HEK293 (cell line): ENCODE results near the gene CLEC19A.
A peak's percentile ranks its signal among the peaks of the same experiment; 100 is the strongest.
"Not testable (repeated sequence)": the region's sequence is repeated elsewhere in the genome, so short reads cannot be mapped to it uniquely, and the experiment has no call there.

Experiments used
- CTCF ChIA-PET: fragments of 350-600 bp; formaldehyde crosslinking; extraction: SDS; loops from one replicate; lab custom pipeline; 2021; ENCODE audit warnings: antibody characterized with exemption; lab: Yijun Ruan, JAX
- POLR2A ChIA-PET: fragments of 300-600 bp; formaldehyde crosslinking; extraction: SDS; loops from one replicate; lab custom pipeline; 2020; ENCODE audit warnings: antibody characterized with exemption, inconsistent platforms; lab: Yijun Ruan, JAX
- H3K27ac ChIP-seq: fragments of 200-500 bp; sonication (Bioruptor generic); 2 replicates; pipeline ENCODE4 v1.5.1; 2014; ENCODE audit warnings: low read depth, low read length, control low read depth, inconsistent platforms; ENCODE audit errors: extremely low read depth
- H3K36me3 ChIP-seq, 2 experiments: fragments of 200-500 bp in 1 of 2; sonication (Bioruptor generic) in 1 of 2; 1 replicate in 1 of 2; 2 replicates in 1 of 2; pipeline ENCODE4 v1.5.1; 2014 to 2017; ENCODE audit warnings: inconsistent platforms in 2 of 2, low read length in 2 of 2; ENCODE audit not compliant: control insufficient read depth in 2 of 2, insufficient read depth in 1 of 2
- H3K4me1 ChIP-seq: fragments of 200-500 bp; sonication (Bioruptor generic); 2 replicates; pipeline ENCODE4 v1.5.1; 2014; ENCODE audit warnings: mild to moderate bottlenecking, low read length, inconsistent platforms; ENCODE audit not compliant: control insufficient read depth, insufficient read depth
- H3K4me3 ChIP-seq: 2 replicates; pipeline ENCODE4 v1.5.1; 2011; ENCODE audit warnings: low read depth, mild to moderate bottlenecking, control low read depth, low read length, moderate library complexity
- H3K9me3 ChIP-seq: fragments of 200-500 bp; sonication (Bioruptor generic); 2 replicates; pipeline ENCODE4 v1.5.1; 2014; ENCODE audit warnings: low read depth, low read length, inconsistent platforms; ENCODE audit not compliant: control insufficient read depth, insufficient read depth
- EGR2 ChIP-seq: fragments of 450-650 bp; formaldehyde crosslinking; IDR thresholded peaks from 2 replicates; pipeline ENCODE4 v1.5.1; 2016; ENCODE audit warnings: low read depth, missing biosample characterization, missing genetic modification characterization
- KLF9 ChIP-seq: fragments of 450-650 bp; formaldehyde crosslinking; IDR thresholded peaks from 2 replicates; pipeline ENCODE4 v1.5.1; 2016; ENCODE audit warnings: missing biosample characterization, missing genetic modification characterization, low read depth
- SALL2 ChIP-seq: fragments of 450-650 bp; formaldehyde crosslinking; IDR thresholded peaks from 2 replicates; pipeline ENCODE4 v1.5.0; 2017; ENCODE audit warnings: missing biosample characterization, mild to moderate bottlenecking, missing genetic modification characterization, borderline replicate concordance
- TCF7L2 ChIP-seq: IDR thresholded peaks from 2 replicates; pipeline ENCODE4 v1.6.1; 2011; ENCODE audit warnings: low read depth, mild to moderate bottlenecking, inconsistent platforms, low read length, moderate library complexity, borderline replicate concordance
- YY1 ChIP-seq: fragments of 450-650 bp; formaldehyde crosslinking; IDR thresholded peaks from 2 replicates; pipeline ENCODE4 v1.5.1; 2018; ENCODE audit warnings: missing biosample characterization, missing genetic modification characterization
- ZBTB21 ChIP-seq: fragments of 450-650 bp; formaldehyde crosslinking; IDR thresholded peaks from 2 replicates; pipeline ENCODE4 v1.5.1; 2017; ENCODE audit warnings: missing biosample characterization, missing genetic modification characterization
- ZFHX2 ChIP-seq: fragments of 450-650 bp; formaldehyde crosslinking; conservative IDR thresholded peaks from 2 replicates; pipeline ENCODE4 v1.5.1; 2016; ENCODE audit warnings: missing biosample characterization, missing genetic modification characterization
- ZNF19 ChIP-seq: fragments of 450-650 bp; formaldehyde crosslinking; IDR thresholded peaks from 2 replicates; pipeline ENCODE4; 2016; ENCODE audit warnings: missing biosample characterization, missing genetic modification characterization, low read depth
- ZNF324 ChIP-seq: fragments of 450-650 bp; formaldehyde crosslinking; IDR thresholded peaks from 2 replicates; pipeline ENCODE4 v1.5.1; 2016; ENCODE audit warnings: missing biosample characterization, missing genetic modification characterization
- ZNF335 ChIP-seq: fragments of 450-650 bp; formaldehyde crosslinking; conservative IDR thresholded peaks from 2 replicates; pipeline ENCODE4 v1.5.1; 2016; ENCODE audit warnings: missing biosample characterization, missing genetic modification characterization
- ZNF366 ChIP-seq: fragments of 450-650 bp; formaldehyde crosslinking; conservative IDR thresholded peaks from 2 replicates; pipeline ENCODE4 v1.5.1; 2016; ENCODE audit warnings: missing biosample characterization, missing genetic modification characterization
- ZNF416 ChIP-seq: fragments of 450-650 bp; formaldehyde crosslinking; IDR thresholded peaks from 2 replicates; pipeline ENCODE4 v1.5.1; 2016; ENCODE audit warnings: missing biosample characterization, missing genetic modification characterization
- ZNF501 ChIP-seq: fragments of 450-650 bp; formaldehyde crosslinking; IDR thresholded peaks from 2 replicates; pipeline ENCODE4 v1.5.1; 2016; ENCODE audit warnings: missing biosample characterization, missing genetic modification characterization
- ZNF596 ChIP-seq: fragments of 450-650 bp; IDR thresholded peaks from 2 replicates; pipeline ENCODE4 v1.5.0; 2018; ENCODE audit warnings: missing biosample characterization, mild to moderate bottlenecking, missing genetic modification characterization, moderate library complexity
- ZSCAN23 ChIP-seq: fragments of 450-650 bp; formaldehyde crosslinking; IDR thresholded peaks from 2 replicates; pipeline ENCODE4 v1.5.1; 2016; ENCODE audit warnings: missing biosample characterization, missing genetic modification characterization

Gene CLEC19A

GRCh38 chr16:19309178-19309577, 23.6 kb downstream of the CLEC19A start (continued):
- TF ChIP-seq SALL2 (no peak), ZNF19 (tag by site-specific recombination) (no peak), KLF9 (tag by site-specific recombination) (no peak), ZNF416 (no peak), YY1 (tag by site-specific recombination) (no peak)

DNA sequence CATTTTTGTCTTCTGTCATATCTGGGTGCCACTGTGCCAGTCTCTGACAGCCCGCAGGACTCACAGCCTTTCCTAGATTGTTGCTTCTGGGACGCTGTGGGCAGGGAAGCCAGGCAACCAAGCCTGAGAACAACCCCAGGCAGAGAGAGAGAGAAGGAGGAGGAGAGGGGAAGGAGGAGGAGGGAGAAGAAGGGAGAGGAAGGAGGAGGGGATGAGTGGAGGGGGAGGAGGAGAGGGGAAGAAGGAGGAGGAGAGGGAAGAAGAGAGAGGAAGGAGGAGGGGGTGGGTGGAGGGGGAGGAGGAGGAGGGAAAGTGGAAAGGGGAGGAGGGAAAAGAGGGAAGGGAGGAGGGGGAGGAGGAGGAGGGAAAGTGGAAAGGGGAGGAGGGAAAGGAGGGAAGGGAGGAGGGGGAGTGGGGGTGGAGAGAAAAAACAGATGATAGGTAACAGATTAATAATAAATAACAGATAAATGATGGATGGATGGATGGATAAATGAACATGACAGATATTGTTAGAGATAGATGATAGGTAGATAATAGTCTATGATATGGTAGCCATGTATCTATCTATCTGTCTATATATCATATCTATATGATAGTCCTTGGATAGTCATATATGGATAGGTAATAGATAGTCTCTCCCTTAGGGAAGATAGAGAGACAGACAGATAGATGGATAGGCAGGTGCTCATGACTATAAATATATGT, 29.3 kb downstream of the CLEC19A start:
- TF ChIP-seq ZFHX2 (tag by site-specific recombination) (peak; percentile 44), ZSCAN23 (tag by site-specific recombination) (no peak), EGR2 (peak; percentile 91)
- H3K4me3 ChIP-seq: no peak overlapping the region
- H3K9me3 ChIP-seq: no peaks in the 10 kb centered on the region
- ChIA-PET POLR2A (no interaction called here), CTCF (no interaction called here)
- H3K36me3 ChIP-seq: no peaks in the 10 kb centered on the region
- no peak overlapping the region for H3K27ac ChIP-seq
- H3K4me1 ChIP-seq: no peaks in the 10 kb centered on the region

GRCh38 chr16:19315889-19316433, 30.4 kb downstream of the CLEC19A start:
- Histone ChIP-seq H3K4me3 (no peak overlapping the region), H3K36me3 (no peaks in the 10 kb centered on the region), H3K4me1 (no peaks in the 10 kb centered on the region), H3K27ac (no peak overlapping the region), H3K9me3 (no peaks in the 10 kb centered on the region)
- POLR2A ChIA-PET: no interaction called here
- CTCF ChIA-PET: no interaction called here
- TF ChIP-seq ZBTB21 (tag by site-specific recombination): 0 out of 2 replicates have a peak, but pooled peaks have one; percentile 47
- TF ChIP-seq ZNF335 (tag by site-specific recombination): peak; percentile 94
- peak; percentile 73 for TF ChIP-seq ZFHX2 (tag by site-specific recombination)
- TF ChIP-seq ZNF501: no peak
- TF ChIP-seq ZNF324 (tag by site-specific recombination): no peak
- TF ChIP-seq, all 188 proteins: peak for 3

DNA sequence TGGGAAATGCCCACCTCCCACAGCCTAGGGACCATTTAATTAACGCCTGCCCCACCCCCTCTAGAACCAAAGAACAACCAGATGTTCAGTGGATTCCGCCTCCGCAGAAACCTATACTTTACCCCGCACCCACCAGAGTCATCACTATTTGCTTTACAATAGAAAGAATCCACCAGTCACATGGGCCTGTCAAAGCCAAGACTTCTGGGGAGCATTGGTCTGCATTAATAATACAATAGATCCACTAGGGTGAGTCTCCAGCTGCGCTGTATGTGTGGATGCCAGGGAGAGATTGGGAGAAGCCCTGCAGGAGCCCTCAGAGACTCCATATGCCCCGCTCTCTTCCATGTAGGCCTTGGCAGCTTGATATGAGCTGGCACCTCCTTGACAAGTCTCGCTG, 31.3 kb downstream of the CLEC19A start:
- Histone ChIP-seq H3K9me3 (no peaks in the 10 kb centered on the region), H3K36me3 (no peaks in the 10 kb centered on the region), H3K4me3 (no peak overlapping the region), H3K27ac (no peak overlapping the region), H3K4me1 (no peaks in the 10 kb centered on the region)
- TF ChIP-seq EGR2 (peak; percentile 61), ZFHX2 (tag by site-specific recombination) (peak; percentile 30; the same call in 1 of the 2 replicates), TCF7L2 (no peak)
- POLR2A ChIA-PET: no interaction called here
- CTCF ChIA-PET: no interaction called here

DNA sequence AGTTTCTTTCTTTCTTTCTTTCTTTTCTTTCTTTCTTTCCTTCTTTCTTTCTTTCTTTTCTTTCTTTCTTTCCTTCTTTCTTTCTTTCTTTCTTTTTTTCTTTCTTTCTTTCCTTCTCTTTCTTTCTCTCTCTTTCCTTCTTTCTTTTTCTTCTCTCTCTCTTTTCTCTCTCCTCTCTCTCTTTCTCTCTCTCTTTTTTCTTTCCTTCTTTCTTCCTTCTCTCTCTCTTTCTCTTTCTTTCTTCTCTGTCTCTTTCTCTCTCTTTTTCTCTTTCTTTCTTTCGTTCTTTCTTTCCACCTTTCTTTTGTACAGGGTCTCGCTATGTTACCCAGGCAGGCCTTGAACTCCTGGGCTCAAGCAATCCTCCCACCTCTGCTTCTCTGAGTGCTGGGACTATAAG, 35.7 kb downstream of the CLEC19A start:
- H3K36me3 ChIP-seq, H3K27ac ChIP-seq, CTCF ChIA-PET, H3K4me3 ChIP-seq, H3K9me3 ChIP-seq, POLR2A ChIA-PET, H3K4me1 ChIP-seq: not testable (repeated sequence)
- TF ChIP-seq ZNF596 (tag by site-specific recombination): peak; percentile 81
- peak; percentile 61 for TF ChIP-seq ZNF366
